HG03025 (cell line): ENCODE data around the gene SYNGR3.
A peak's percentile ranks its signal among the peaks of the same experiment; 100 is the strongest.
"Not testable (repeated sequence)": the region's sequence is repeated elsewhere in the genome, so short reads cannot be mapped to it uniquely, and the experiment has no call there.

Source experiments
- ATAC-seq: cut with Tn5 transposase; IDR thresholded peaks from one replicate; pipeline ENCODE4 v1.9.1; 2021; ENCODE audit warnings: mild to moderate bottlenecking, moderate library complexity; ENCODE audit not compliant: unreplicated experiment, low FRiP score

The SYNGR3 gene

DNA sequence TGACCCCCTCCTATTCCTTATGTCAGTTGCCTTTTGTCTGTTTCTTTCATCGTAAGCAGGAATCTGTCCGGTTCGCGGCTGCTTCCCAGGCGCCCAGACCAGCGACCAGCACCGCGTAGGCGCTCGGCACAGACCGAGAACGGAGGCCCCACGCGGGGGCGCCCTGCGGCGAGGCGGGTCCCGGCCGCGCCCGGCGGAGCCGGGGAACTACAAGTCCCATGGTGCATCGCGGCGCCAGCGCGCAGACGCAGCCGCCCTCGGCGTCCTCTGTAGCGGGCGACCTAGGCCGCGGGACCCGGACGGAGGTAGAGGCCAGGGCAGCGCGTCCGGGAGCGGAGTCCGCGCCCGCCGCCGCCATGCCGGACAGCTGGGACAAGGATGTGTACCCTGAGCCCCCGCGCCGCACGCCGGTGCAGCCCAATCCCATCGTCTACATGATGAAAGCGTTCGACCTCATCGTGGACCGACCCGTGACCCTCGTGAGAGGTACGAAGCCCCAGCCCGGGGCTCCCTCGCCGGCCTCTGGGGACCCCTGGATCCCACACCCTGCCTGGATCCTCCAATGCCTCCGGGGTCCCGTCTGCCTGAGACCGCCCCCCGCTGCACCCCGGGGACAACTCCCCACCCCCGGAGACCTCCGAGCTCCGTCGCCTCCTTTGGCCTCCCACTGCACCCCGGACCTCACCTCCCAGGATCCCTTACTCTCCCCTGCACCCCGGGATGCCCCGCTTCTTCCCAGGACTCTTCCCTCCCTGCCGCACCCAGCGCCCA lies 30.3 kb upstream of the SYNGR3 start, which contains the start of gene NDUFB10:
TSS of gene NDUFB10 (plus strand) at position 270 of the 771 bp plus-strand sequence. CDS start at position 357, 87 bp downstream.
- ATAC-seq = peak; percentile 54

DNA sequence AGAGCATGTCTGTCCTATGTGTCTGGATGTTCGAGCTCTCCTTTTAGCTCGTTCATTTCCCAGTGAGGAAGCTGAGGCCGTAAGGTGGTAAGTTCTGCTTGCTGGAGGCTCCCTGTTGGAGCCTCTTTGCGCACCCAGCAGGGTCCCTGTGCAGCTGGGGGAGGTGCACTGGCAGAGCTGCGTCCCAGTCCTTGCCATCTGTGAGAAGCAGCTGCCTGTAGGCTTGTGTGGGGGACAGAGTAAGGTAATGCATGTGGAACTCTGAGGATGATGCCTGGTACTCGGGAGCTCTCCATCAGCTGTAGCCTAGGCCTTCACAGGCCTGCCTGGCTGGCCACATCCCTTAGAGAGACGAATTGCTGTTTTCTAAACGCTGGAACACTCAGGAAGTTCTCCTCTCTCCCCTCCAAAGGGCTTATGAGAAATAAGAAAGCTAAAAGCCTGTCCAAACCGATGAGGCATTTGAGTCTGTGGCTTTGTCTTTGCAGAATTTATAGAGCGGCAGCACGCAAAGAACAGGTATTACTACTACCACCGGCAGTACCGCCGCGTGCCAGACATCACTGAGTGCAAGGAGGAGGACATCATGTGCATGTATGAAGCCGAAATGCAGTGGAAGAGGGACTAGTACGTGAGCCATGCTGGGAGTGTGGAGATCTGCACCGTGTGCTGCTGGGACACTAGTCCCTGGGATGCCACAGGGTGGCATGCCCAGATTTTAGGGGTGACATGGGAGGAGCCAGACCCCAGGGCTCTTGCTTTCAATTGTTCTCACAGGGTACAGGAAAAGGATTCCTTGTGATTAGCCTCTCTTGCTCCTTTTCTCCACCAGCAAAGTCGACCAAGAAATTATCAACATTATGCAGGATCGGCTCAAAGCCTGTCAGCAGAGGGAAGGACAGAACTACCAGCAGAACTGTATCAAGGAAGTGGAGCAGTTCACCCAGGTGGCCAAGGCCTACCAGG lies 28.8 kb upstream of the SYNGR3 start:
- ATAC-seq = no peak

DNA sequence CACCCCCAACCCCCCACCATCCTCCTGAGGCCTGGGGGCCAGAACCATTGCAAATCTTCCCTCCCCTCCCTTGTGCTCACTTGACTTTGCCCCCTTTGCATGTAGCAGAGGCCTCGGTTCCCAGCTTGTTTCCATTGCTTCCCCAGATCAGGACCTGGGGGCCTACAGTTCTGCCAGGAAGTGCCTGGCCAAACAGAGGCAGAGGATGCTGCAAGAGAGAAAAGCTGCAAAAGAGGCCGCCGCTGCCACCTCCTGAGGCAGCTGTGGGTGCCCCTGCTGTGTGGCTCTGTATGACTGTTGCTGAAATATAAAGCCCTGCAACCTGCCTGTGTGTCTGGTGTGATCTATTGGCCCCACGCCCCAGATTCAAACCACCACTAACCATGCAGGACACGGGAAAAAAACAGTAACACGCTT lies 28.1 kb upstream of the SYNGR3 start:
- no peak for ATAC-seq

DNA sequence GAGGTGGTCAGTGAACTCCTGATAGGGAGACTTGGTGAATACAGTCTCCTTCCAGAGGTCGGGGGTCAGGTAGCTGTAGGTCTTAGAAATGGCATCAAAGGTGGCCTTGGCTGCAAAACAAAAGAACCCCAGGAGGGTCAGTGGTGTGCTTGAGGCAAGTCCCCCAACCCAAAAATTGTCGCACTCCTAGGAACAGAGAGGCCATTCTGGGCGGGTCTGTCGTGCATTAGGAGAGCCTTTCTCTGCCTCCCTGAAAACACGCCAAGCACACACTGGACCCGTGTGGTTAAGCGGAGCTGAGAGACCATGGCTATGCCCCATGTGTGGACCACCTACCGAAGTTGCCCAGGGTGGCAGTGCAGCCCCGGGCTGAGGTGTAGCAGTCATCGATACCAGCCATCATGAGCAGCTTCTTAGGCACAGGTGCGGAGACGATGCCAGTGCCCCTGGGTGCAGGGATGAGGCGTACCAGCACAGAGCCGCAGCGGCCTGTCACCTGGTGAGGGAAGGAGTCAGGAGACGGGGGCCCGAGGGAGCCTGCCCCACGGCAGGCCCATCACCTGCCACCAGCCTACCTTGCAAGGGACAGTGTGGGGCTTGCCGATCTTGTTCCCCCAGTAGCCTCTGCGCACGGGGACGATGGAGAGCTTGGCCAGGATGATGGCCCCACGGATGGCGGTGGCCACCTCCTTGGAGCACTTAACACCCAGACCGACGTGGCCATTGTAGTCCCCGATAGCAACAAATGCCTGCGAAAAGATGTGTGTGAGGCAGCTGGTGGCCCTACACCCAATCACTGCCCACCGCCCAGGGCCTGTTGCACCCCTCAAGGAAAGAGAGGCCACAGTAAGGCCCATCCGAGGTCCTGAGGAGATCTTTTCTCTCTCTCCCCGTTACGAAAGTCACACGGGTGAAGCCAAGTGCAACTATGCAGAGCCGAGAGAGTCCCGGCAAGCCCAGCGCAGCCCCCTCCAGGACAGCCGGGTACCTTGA lies 27.3 kb upstream of the SYNGR3 start:
- ATAC-seq = not testable (repeated sequence)

DNA sequence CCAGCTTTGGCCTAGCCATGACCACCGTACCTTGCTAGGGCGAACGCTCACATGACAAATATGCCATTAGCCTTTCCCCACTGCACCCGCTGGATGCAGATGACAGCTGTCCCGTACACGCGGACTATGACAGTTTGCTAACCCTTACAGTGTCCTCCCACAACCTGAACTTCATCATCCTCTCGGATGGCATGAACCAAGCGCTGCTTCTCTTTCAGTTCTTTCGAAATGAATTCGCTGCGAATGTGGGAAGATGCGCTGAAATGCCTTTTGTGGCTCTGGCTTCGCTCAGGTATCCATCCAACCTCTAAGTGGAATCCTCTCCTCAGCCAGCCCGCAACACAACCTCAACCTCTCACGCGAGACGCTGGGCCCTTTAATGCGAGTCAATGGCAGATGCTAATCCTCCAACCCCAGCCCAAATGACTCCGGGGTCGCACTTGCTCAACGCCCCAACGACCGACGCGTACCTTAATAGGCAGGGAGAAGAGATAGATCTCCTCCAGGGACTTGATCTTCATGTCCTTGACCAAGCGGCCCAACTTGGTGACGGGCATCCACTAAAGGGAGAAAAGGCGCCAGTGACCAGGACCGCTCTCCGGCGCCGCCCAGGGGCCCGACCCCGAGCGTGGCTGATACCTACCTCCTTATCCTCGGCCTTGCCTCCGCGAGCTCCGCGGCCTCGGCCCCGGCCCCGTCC lies 25.8 kb upstream of the SYNGR3 start:
- no peak for ATAC-seq

DNA sequence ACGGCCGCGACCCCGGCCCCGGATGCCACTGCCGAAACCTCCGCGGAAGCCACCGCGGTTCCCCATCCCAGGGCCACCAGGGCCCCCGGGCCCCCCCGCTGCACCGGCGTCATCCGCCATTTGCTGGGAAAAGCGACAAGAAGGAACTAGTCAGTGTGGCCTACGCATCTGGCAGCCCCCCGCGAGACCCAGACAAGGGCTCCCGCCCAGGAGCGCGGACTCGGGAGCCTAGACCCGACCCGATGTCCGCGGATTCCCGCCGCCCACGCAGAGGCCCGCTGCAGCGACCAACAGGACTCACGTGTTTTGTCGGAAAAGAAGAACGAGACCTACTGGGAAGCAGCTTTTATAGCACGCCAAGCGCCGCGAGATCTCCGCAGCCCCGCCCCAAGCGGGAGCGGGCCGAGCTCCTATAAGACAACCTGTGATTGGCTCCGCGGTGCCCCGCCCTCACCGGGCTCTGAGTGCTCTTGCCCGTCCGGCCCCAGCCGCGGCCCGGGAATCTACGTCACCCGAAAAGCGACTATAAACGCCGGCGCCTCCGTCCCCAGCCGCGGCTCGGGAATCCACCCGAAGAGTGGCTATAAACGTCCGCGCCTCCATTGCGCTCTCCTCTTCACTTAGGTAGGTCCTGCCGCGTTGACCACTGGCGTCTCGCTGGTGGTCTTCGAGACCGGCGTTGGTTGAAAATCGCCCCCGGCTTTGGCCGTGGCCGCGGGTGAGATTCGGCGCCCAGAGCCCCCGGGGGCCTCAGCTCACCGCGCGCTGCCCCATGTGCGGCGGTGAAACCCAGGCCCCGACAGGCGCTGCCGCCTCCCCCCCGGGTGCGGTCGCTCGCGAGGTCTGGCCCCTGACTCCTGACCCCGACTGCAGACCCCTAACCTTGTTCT lies 25.0 kb upstream of the SYNGR3 start, which contains the start of gene RPS2:
TSS of gene RPS2 (minus strand) at position 321 of the 890 bp plus-strand sequence. CDS start at position 120, 201 bp downstream.
- peak; percentile 67 for ATAC-seq

DNA sequence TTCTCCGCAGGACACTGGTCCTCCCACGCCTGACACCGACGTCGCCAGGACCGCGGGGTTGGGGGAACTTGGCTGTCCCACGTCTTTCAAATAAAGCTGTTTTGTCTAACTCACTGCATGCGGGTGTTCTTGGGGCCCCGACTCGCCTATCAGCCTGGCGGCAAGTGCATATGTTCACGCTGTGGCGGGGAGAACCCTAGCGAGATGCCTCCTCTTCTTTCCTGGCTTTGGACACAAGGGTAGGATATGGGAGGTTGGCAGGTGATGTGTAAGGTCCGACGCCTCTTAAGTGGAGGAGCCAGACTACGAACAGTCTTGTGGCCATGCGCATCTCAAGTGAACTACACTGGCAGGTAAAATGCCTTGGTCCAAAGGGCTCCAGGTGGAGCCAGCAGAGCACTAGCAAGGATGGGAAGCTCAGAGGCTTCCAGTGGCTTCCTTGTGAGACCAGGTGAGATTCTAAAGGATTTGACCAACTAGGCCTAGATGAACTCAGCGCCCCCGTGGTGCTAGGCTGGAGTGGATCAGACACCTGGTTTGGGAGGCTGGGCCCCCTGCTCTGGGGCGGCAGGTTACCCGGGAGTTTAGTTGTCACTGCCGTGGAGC lies 24.3 kb upstream of the SYNGR3 start:
- no peak for ATAC-seq

DNA sequence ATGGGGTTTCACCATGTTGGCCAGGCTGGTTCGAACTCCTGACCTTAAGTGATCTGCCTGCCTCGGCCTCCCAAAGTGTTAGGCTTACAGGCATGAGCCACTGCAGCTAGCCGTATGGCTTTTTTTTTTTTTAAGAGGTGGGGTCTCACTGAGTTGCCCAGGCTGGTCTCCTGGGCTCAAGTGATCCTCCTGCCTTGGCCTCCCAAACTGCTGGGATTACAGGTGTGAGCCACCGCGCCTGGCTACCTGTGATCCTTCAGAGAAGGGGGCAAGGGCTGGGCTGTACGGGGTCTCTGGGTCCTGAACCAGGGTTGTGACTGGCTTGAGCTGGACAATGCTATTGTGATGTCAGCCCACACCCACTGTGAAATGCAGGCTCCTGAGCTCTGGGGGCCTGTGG lies 23.3 kb upstream of the SYNGR3 start, which contains the start of gene RNF151:
TSS of gene RNF151 (plus strand) at position 397 of the 400 bp plus-strand sequence. CDS start 26 bp downstream, outside the sequence.
- ATAC-seq = no peak

DNA sequence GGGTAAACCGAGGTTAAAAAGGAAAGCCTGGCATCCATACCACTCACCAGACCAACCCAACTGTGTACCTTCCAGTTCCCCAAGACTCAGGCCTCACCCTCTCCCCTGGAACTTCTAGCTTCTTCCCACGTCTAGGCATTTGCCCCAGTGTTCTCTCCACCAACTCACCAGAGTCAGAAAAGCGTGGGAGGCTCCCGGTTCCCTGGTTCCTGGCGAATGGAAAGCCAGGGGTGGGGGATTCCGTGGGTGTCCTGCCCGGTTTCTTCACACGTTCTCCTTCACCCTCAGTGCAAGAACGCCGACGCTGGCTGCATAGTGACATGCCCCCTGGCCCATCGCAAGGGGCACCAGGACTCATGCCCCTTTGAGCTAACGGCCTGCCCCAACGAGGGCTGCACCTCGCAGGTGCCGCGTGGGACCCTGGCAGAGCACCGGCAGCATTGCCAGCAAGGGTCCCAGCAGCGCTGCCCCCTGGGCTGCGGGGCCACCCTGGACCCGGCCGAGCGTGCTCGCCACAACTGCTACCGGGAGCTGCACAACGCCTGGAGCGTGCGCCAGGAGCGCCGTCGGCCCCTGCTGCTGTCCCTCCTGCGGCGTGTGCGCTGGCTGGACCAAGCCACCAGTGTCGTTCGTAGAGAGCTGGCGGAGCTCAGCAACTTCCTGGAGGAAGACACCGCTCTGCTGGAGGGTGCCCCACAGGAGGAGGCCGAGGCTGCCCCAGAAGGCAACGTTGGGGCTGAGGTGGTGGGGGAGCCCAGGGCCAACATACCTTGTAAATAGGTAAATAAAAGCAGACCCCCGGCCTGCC lies 21.4 kb upstream of the SYNGR3 start:
- no peak for ATAC-seq

DNA sequence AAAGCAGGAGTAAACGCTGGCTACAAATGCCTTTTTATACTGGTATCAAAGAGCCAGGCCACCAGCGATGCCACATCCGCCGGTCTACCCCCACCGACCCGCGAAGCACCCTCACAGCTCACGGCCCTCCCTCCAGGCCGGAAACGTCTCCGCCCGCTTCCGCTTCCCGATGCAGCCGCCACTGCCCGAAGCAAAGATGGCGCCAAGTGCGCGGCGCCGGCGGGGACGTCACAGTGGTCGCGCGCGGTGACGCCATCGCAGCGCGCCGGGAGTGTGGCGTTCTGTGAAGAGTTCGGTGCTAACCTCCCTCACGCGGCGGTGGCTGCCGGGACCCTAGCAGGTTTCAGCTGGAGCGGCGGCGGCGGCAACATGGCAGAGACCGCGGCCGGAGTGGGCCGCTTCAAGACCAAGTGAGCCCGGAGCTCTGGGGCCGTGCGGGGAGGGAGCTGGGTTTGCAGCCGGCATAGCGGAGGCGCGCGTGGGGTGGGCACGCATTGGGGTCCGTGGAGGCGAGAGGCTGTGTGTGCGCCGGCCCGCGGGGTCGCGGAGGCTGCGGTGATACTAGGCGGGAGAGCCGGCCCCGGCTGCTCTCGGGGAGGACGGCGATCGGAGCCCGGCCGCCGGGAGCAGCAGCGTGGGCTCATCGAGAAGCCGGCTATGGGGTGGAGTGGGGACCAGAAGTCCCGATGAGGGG lies 17.8 kb upstream of the SYNGR3 start, which contains the start of gene TBL3:
TSS of gene TBL3 (plus strand) at position 258 of the 694 bp plus-strand sequence. CDS start at position 370, 112 bp downstream.
- ATAC-seq = peak; percentile 58

DNA sequence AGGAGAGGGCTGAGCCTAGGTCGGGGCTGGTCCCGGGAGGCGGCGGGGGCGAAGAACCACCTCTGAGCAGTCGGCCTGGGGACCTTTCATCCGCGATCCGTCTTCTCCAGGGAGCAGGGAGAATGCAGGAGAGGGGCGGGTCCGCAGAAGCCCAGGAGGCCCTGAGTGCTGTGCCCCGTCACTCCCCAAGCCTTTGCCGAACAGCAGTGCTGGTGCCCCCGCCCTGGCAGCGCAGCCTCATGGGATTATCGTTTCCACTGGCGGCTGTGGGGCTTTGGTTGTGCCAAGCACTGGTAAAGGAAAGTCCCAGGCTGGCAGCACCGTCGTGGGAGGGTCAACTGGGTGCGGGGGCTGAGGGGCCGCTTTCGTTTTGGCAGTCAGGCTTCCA lies 17.3 kb upstream of the SYNGR3 start:
- no peak for ATAC-seq

DNA sequence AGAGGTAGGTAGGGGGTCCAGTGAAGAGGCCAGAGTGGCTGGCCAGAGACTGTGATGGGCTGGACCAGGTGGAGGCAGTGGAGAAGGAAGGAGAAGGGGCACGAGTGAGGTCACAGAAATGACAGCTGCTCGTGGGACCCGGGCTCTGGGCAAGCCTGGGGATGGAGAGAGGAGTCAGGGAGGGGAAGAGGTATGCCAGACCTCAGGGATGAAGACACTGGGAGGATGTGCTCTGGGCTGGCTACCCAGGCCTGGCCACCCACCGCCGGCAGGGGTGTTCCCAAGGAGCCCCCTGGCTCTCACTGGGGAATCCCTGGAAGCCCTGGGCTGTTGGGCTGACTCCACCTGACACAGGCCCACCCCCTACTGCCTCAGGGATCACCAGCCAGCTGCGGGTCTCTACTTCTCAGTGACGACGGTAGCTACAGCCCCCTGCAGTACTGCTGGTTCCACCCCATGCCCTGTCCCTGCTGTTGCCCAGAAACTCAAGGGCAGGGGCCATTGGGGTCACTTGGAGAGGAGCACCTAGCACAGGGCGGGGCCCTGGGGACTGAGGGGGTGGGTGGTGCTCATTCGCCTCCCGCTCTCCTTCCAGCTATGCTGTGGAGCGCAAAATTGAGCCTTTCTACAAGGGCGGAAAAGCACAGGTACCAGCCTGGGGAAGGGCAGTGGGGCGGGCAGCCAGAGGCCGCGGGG lies 16.2 kb upstream of the SYNGR3 start:
- ATAC-seq = no peak

DNA sequence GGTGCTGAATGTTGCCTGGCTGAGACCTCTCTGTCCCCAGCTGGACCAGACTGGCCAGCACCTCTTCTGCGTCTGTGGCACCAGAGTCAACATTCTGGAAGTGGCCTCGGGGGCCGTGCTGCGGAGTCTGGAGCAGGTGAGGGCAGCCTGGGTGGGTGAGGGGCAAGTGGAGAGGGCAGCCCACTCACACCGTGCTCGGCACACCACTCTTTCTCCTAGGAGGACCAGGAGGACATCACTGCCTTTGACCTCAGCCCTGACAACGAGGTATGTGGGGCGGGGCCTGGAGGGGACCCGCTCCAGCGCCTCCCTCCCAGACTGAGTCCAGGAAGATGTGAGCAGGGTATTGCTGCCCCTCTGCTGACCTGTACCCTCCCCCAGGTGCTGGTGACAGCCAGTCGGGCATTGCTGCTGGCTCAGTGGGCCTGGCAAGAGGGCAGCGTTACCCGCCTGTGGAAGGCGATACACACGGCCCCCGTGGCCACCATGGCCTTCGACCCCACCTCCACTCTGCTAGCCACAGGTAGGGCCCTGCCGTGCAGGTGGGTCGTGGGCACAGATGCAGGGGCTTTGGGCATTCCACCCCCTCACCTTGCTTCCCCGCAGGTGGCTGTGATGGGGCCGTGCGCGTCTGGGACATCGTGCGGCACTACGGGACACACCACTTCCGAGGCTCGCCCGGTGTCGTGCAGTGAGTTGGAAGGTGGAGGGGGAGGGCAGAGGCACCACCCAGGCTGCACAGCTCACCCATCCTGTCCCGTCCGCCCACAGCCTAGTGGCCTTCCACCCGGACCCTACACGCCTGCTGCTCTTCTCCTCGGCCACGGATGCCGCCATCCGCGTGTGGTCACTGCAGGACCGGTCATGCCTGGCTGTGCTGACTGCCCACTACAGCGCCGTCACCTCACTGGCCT lies 15.4 kb upstream of the SYNGR3 start:
- no peak for ATAC-seq

DNA sequence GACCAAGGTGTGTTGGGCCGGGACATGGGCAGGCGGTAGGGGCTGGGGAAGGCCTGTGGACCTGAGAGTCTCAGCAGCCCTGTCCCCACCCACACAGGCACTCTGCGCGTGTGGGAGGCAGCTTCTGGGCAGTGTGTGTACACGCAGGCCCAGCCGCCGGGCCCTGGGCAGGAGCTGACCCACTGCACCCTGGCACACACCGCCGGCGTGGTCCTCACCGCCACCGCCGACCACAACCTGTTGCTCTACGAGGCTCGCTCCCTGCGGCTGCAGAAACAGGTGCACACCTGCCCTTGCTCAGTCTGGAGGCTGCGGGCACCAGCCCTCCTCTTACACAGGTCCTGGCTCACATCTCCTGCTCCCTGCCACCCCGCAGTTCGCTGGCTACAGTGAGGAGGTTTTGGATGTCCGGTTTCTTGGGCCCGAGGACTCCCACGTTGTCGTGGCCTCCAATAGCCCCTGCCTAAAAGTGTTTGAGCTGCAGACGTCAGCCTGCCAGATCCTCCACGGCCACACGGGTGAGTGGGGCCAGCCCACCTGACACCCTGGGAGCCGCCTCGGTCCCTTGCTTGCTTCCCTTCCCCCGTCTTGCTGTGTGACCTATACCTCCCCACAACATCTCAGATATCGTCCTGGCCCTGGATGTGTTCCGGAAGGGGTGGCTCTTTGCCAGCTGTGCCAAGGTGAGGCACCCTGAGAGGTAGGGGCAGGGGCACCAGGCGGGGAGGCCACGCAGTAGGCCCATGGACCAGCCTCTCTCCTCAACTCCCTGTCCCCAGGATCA lies 14.1 kb upstream of the SYNGR3 start:
- no peak for ATAC-seq
